ENCODE measurements around the gene PAEP. TPM values are rescaled to one million over a fixed set of nuclear protein-coding genes. Genes with fewer than 3 reads are reported as not detected.

Gene PAEP
- total and polyA plus RNA-seq, 7 donors, result not detected

GRCh38 chr9:135579356-135579755 is 17.8 kb downstream of the PAEP start:
- H3K36me3 ChIP-seq, result no peaks in the 10 kb centered on the region
- TF ChIP-seq EP300 (IDR thresholded peaks at IDR 0.05) (no peak), POLR2AphosphoS5 (IDR thresholded peaks at IDR 0.05) (no peak), POLR2A (IDR thresholded peaks at IDR 0.05) (no peak)
- TF ChIP-seq, protein P1, sequence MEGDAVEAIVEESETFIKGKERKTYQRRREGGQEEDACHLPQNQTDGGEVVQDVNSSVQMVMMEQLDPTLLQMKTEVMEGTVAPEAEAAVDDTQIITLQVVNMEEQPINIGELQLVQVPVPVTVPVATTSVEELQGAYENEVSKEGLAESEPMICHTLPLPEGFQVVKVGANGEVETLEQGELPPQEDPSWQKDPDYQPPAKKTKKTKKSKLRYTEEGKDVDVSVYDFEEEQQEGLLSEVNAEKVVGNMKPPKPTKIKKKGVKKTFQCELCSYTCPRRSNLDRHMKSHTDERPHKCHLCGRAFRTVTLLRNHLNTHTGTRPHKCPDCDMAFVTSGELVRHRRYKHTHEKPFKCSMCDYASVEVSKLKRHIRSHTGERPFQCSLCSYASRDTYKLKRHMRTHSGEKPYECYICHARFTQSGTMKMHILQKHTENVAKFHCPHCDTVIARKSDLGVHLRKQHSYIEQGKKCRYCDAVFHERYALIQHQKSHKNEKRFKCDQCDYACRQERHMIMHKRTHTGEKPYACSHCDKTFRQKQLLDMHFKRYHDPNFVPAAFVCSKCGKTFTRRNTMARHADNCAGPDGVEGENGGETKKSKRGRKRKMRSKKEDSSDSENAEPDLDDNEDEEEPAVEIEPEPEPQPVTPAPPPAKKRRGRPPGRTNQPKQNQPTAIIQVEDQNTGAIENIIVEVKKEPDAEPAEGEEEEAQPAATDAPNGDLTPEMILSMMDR (IDR thresholded peaks at IDR 0.05), result no peak
- peaks cover 0 to 2% (median 0%) of the 10 kb centered on the region in 4 donors for H3K9me3 ChIP-seq
- H3K4me3 ChIP-seq, result no peak overlapping the region
- H3K27me3 ChIP-seq, result peaks cover 0 to 25% (median 0%) of the 10 kb centered on the region in 3 donors
- H3K27ac ChIP-seq, result no peak overlapping the region
- intact Hi-C loops (cut with DNase I), result no loop called here
- WGBS, 2 donors, result 42 to 58% methylated on average over 2 of the region's 2 CpGs
- H3K4me1 ChIP-seq, result no peaks in the 10 kb centered on the region
- DNase-seq, result no peak

DNA sequence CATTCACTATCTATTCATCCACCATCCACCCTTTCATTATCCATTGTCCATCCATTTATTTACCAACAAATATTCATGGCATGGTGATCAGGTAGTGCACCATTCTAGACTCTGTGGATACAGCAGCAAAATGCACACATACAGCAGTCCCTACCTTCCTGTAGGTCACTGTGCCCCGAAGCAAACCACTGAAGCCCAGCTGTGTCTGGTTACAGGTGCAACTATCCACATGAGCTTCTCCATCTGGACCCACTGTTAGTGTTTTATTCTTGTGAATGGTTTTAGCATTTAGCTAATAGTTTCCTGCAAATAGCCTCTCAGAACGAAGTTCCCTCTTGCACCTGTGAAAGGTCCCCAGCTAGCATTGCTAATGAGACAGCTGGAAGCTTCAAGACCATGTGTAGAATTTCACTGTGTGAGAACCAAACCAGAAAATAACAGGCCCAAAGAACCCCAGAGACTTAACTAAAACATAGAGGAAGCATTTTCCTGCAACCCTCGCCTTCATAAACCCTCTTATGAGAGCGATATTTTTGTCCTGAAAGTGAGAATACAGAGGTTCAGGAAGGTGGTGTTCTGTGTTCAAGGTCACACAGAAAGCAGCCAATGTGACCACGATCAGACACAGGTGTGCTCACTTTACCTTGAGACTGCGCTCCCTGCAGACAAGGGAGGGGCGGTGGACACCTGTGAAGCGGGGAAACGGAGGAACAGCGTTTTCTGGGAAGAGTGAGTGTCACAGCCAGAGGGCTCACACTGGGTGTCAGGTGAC is 18.5 kb downstream of the PAEP start:
- Histone ChIP-seq H3K9me3 (peaks cover 0 to 2% (median 0%) of the 10 kb centered on the region in 4 donors), H3K27me3 (peaks cover 0 to 29% (median 0%) of the 10 kb centered on the region in 3 donors), H3K36me3 (no peaks in the 10 kb centered on the region), H3K27ac (no peak overlapping the region), H3K4me1 (no peaks in the 10 kb centered on the region), H3K4me3 (no peak overlapping the region)
- intact Hi-C loops (cut with DNase I), result no loop called here
- TF ChIP-seq, protein P1 (IDR thresholded peaks at IDR 0.05), result no peak
- no peak for TF ChIP-seq POLR2AphosphoS5 (IDR thresholded peaks at IDR 0.05)
- no peak for TF ChIP-seq POLR2A (IDR thresholded peaks at IDR 0.05)
- no peak for TF ChIP-seq EP300 (IDR thresholded peaks at IDR 0.05)
- WGBS, 2 donors, result 74 to 79% methylated on average over 10 of the region's 10 CpGs
- no peak for DNase-seq

DNA sequence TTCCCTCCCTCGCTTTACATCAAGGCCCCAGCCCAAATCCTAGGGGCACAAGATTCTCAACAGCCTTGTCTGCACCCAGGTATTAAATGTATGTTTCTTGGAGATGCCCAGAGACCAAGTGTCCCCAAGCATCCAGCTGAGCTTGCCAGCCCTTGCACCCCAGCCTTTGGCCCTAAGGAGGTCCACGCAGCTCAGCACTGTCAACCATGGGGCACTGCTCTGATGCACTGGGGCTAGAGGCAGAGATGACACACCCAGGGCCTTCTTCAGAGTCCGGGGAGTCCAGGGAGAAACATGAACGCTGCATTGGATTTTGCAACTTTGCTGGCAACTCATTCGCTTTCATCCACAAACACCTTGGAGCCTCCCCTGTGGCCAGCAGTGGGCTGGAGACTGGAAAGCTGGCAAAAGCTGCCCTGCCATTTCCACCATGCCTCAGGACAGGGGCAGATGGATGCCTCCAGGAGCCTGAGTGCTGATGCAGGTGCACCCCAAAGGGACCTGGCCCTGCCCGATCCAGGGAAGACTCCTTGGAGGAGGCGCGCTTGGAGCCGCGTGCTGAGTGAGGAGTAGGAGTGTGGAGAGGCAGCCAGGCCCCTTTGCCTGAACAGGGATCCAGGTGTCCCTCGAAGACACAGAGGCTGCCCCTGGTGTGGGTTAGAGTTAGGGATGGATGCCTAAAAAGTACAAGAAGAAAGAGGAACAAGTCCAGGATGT is 19.3 kb downstream of the PAEP start:
- 86% methylated on average over 11 of the region's 11 CpGs for WGBS, 2 donors
- peaks cover 0 to 2% (median 0%) of the 10 kb centered on the region in 4 donors for H3K9me3 ChIP-seq
- H3K27ac ChIP-seq, result no peak overlapping the region
- intact Hi-C loops (cut with DNase I), result no loop called here
- no peaks in the 10 kb centered on the region for H3K36me3 ChIP-seq
- no peak overlapping the region for H3K4me3 ChIP-seq
- DNase-seq, result no peak
- H3K4me1 ChIP-seq, result no peaks in the 10 kb centered on the region
- H3K27me3 ChIP-seq, result peaks cover 0 to 27% (median 0%) of the 10 kb centered on the region in 3 donors
- TF ChIP-seq, protein P1 (IDR thresholded peaks at IDR 0.05), result no peak
- TF ChIP-seq POLR2AphosphoS5 (IDR thresholded peaks at IDR 0.05) (no peak), EP300 (IDR thresholded peaks at IDR 0.05) (no peak), POLR2A (IDR thresholded peaks at IDR 0.05) (no peak)

GRCh38 chr9:135581636-135582426 is 20.3 kb downstream of the PAEP start:
- Histone ChIP-seq H3K27me3 (peaks cover 0 to 19% (median 0%) of the 10 kb centered on the region in 3 donors), H3K27ac (no peak overlapping the region), H3K4me3 (no peak overlapping the region), H3K4me1 (no peaks in the 10 kb centered on the region), H3K36me3 (no peaks in the 10 kb centered on the region), H3K9me3 (peaks cover 0 to 2% (median 0%) of the 10 kb centered on the region in 4 donors)
- intact Hi-C loops (cut with DNase I), result no loop called here
- WGBS, 2 donors, result 85 to 90% methylated on average over 18 of the region's 18 CpGs
- TF ChIP-seq, protein P1 (IDR thresholded peaks at IDR 0.05), result no peak
- TF ChIP-seq POLR2AphosphoS5 (IDR thresholded peaks at IDR 0.05) (no peak), POLR2A (IDR thresholded peaks at IDR 0.05) (no peak), EP300 (IDR thresholded peaks at IDR 0.05) (no peak)
- DNase-seq, result no peak
